DMS 273 (cell line): Measurements from ENCODE around the gene HYI.
"Not testable (repeated sequence)": the region's sequence is repeated elsewhere in the genome, so short reads cannot be mapped to it uniquely, and the experiment has no call there.

ENCODE experiments used
- DNase-seq: peaks from one replicate; lab custom pipeline; 2025; ENCODE audit not compliant: unreplicated experiment; lab: John Stamatoyannopoulos, UW

HYI gene, protein sequence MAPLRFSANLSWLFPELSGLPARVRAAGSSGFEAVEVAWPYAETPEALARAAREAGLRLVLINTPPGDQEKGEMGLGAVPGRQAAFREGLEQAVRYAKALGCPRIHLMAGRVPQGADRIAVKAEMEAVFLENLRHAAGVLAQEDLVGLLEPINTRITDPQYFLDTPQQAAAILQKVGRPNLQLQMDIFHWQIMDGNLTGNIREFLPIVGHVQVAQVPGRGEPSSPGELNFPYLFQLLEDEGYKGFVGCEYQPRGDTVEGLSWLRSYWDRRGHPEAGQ

DNA sequence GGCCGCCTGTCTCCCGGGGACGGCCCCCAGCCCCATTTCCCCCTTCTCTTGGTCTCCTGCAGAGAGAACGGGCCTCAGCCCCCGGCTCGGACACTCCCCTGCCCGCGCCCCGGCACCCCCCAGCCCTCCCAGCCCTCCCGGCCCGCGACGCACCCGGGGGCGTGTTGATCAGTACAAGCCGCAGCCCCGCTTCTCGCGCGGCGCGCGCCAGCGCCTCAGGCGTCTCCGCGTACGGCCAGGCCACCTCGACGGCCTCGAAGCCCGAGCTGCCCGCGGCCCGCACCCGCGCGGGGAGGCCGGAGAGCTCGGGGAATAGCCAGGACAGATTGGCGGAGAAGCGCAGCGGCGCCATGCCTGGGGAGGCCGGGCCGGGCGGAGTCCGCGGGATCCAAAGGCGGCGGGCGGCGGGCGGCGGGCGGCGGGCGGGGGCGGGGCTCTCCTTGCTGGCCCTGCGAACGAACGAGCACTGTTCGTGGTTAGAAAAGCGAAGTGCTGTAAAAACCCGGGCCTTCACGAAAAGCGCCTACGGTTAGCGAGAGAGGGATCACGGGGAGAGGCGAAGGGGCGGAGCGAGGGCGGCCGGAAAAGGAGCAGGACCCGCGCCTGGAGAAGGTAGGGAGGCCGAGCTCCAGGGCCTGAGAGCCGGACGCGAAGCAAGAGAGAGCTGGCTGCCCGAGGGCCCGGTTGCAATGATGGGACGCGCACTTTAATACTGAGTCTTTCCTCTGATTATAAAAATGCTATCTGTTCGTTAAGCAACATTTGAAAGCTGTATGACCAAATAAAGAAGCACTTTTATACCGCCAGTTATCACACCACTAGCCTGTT lies at the start of gene HYI:
HYI (minus strand) TSS at position 490 of the 828 bp plus-strand sequence; CDS start at position 352, 138 bp downstream.
- peak; percentile 91 for DNase-seq

DNA sequence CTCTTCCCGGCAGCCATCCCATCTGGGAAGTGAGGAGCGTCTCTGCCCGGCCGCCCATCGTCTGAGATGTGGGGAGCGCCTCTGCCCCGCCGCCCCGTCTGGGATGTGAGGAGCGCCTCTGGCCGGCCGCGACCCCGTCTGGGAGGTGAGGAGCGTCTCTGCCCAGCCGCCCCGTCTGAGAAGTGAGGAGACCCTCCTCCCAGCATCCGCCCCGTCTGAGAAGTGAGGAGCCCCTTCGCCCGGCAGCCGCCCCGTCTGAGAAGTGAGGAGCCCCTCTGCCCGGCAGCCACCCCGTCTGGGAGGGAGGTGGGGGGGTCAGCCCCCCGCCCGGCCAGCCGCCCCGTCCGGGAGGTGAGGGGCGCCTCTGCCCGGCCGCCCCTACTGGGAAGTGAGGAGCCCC lies 48.1 kb upstream of the HYI start:
- DNase-seq = not testable (repeated sequence)

DNA sequence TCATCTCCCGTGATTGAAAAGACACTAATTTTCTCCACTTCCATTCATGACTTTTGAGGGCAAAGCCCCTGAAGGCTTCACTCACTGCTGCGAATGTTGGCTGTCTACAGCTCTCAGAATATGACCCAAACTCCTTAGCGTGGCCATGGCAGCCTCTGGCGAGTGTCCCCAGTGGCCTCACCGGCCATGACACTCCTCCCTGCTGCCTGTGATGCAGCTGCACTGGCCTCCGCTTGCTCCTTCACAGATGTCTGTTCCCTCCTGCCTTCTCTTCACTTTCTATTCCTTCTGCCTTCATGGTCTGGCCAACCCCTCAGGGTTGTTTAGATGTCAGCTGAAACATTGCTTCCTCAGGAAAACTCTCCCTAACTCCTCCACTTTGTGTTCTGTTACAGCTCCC lies 46.2 kb upstream of the HYI start:
- DNase-seq = no peak

DNA sequence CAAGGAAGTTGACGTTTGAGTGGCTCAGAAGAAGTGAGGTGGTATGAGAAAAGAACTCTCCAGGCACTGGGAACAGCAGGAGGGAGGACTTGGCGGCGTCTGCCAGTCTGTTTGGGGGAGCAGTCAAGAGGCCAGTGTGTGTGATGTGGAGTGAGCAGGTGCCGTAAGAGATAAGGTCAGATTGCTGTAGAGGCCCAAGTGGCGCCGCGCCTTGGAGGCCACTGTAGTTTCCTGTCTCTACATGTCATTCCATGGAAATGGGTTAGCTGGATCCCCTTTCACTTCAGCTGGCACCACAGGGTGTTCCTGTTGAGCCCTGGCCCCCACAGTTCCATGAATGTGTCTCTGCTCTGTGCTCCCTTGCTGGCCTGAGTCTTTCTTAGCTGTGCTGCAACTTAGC lies 41.5 kb upstream of the HYI start:
- peak; percentile 19 for DNase-seq

DNA sequence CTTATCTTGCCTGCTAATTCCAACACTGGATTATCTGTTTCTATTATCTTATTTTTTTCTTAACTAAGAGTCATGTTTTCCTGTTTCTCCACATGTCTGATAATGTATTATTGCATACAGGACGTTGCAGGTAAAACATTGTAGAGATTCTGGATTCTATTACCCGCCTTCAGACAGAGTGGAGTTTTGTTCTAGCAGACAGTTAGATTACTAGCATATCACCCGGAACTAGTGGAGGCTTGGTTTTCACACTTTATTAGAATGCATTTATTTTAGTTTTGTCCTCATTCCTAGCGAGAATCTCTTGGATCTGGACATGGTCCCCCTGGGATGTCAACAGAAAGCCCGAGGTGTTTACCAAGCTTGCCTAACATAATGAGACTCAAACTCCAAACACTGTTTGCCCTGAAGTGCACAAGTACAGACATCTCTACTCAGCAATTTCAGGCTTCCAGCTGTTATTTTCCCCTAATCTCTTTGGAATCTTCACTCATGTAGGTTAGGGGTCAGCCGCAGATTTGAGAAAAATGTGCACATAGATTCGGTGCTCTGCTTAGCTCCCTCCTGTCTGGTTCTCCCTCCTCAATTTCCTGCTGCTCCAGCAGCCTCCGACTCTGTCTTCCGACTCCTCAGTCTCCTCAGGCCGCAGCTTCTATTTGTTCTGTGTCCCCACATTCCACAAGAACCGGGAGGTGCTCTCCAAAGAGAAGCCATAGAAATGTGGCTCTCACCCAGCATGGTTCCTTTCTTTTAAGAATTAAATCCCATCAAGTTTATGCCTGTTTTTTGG lies 40.1 kb upstream of the HYI start:
- peak; percentile 60 for DNase-seq

DNA sequence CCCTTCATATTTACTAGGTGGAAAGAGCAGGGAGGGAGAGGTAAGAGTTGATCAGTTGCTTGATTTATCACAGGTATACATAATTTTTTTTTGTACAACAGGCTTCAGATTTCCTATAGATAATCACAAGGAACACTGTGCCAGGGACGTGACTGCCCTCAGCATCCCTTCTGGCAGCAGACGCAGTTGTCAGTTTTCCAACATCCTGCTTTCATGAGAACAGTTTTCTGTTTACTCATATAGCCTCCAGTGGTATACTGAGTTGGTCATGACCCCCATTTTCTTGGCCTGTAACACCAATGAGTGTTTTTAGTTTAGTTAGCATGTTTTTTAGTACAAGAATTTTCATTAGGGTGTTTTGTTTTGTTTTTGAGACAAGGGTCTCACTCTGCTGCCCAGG lies 39.1 kb upstream of the HYI start:
- no peak for DNase-seq

DNA sequence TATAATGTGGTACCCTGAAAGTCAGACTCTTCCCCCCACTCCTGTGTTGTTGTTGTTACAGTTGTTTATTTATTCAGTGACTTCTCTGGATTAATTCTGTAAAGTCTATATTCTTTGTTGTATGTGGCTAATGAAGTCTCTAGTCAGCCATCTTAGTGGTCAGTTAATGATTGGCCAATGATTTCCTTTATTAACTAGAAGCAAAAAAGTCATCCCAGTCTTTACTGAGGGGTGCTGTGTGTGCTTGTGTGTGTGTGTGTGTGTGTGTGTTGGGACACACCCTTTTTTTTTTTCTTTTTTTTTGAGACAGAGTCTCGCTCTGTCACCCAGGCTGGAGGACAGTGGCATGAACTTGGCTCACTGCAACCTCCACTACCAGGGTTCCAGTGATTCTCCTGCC lies 37.3 kb upstream of the HYI start:
- DNase-seq = no peak

DNA sequence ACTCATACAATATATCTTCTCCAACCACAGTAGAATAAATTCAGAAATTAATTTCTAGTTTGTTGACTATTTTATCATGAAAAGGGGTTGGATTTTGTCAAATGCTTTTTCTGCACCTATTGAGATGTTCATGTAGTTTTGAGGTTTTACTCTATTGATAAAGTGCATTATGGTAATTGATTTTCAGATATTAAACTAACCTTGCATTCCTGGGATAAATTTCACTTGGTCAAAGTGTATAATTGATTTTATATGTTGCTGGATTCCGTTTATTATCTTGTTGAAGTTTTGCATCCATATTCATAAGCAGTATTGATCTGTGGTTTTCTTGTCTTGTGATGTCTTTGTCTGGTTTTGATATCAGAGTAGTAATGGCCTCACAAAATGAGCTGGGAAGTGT lies 34.4 kb upstream of the HYI start:
- DNase-seq = no peak

DNA sequence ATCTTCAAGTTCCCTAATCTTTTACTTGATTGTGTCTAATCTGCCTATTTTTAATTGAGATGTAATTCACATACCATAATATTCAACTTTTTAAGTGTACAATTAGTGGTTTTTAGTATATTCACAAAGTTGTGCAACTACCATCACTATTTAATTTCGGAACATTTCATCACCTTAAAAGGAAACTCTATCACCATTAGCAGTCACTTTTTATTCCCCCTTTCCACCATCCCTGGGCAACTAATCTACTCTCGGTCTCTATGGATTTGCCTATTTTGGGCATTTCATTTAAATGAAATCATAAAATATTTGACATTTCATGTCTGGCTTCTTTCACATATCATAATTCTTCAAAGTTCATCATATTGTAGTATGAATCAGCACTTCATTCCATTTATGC lies 30.6 kb upstream of the HYI start:
- DNase-seq = no peak

DNA sequence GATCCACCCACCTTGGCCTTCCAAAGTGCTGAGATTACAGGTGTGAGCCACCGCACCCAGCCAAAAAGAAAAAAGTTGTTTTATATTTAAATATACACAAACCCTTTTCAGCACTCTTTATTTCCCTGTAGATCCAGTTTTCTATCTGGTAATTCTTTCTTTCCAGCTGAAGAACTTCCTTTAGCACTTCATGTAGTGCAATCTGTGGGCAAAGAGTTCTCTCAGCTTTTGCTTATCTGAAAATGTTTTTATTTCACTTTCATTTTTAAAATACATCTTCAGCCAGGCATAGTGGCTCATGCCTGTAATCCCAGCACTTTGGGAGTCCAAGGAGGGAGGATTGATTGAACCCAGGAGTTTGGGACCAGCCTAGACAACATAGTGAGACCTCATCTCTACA lies 28.5 kb upstream of the HYI start:
- no peak for DNase-seq

DNA sequence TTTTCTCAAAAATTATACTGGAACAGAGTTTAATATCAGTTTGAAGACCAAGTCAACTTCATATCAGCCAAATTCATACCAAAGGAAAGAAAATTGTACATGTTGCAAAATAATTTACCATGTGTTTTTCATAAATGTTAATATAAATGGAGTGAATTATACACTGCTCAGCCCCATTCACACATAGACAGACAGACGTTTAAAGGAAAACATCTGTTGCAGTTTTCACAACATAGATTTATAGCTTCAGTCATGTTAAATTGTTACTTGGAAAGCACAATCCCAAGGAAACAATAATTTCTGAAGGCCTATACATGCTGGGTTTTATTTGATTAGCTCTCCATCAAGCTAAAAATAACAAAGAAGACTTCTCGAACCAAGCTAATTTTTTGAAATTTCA lies 27.8 kb upstream of the HYI start:
- DNase-seq = peak; percentile 42

DNA sequence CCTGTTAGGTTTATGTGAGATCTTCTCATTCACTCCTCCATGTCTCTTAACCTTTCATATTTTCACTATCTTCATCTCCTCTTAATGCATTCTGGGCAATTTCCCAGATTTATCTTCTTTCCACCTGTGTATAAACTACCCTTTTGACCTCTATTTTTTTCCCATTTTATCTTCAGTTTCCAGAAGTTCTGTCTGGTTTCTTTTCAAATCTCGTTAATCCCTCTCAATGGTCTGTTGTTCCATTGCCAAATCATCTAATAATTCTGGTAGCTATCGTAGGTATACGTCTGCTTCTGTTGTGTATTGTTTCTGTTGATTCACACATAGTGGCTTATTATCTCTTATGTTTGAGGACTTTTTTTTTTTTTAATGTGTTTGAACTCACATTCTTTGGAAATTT lies 25.7 kb upstream of the HYI start:
- no peak for DNase-seq

DNA sequence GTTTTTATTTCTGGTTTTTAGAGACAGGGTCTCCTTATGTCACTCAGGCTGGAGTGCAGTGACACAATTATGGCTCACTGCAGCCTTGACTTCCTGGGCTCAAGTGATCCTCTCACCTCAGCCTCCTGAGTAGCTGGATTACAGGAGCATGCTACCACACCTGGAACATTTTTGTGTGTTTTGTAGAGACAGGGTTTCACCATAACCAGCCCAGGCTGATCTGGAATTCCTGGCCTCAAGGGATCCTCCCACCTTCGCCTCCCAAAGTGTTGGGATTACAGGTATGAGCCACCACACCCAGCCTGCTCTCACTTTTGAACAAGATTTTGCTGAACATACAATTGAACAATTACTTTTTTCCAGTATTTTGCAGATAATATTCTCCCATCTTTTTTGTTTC lies 24.0 kb upstream of the HYI start:
- DNase-seq = no peak

DNA sequence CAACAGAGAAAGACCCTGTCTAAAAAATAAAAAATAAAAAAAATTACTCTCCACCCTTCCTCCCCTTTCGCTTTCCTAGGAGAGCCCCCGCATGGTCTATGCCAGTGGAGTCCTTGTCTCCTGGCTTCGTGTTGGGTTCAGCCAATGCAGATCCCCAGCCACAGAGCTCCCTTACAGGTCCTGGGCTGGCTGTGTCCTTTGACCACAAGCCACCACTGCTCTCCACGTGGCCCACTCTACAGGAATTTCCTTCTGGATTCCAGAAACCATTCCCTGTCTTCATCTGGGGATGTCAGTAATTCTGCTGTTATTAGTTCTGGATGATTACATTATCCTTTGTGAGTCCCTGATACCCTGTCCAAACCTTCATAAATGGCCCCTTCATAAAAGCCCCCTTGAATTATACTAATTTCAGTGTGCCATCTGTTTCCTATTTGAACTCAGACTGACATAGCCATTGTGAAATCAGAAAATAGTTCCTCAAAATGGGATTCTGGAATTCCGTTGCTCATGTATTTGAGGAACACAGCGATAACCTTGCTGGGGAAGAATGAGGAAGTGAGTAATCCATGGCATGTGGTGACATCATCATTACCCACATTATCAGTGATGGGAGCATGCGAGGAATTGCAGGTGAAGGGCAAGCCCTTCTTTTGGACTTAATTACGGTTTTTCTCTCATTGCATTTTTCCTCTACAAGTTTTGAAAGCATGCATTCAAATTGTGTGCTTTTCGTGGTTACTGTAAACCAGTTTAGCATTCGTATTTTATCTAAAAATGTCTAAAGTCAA lies 22.1 kb upstream of the HYI start:
- not testable (repeated sequence) for DNase-seq

DNA sequence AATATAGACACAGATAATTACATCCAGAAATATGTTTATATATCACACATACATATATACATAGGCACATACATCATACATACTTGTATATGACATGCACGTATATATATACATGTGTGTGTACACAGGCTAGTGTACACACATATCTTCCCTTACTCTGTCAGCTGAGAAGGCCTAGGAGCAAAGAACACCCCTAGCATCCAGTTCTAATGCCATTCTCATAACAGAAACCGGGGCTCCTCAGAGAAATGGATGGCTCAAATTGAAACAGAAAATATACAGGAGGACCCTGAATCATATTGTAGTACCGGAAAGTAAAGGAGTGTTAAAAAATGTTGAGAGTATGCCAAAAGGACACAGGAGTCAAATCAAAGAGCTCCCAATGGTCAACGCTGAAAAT lies 19.7 kb upstream of the HYI start:
- DNase-seq = no peak

DNA sequence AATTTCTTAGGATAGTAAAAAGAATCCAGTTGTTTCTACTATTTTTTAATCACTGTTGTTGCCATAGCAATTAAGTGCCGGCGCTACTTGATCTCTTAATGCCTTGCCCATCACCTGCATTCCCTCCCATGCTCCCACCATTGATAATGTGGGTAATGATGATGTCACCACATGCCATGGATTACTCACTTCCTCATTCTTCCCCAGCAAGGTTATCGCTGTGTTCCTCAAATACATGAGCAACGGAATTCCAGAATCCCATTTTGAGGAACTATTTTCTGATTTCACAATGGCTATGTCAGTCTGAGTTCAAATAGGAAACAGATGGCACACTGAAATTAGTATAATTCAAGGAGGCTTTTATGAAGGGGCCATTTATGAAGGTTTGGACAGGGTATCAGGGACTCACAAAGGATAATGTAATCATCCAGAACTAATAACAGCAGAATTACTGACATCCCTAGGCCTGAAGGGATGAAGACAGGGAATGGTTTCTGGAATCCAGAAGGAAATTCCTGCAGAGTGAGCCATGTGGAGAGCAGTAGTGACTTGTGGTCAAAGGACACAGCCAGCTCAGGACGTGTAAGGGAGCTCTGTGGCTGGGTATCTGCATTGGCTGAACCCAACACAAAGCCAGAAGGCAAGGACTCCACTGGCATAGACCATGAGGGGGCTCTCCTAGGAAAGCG lies 18.9 kb upstream of the HYI start:
- DNase-seq = not testable (repeated sequence)

DNA sequence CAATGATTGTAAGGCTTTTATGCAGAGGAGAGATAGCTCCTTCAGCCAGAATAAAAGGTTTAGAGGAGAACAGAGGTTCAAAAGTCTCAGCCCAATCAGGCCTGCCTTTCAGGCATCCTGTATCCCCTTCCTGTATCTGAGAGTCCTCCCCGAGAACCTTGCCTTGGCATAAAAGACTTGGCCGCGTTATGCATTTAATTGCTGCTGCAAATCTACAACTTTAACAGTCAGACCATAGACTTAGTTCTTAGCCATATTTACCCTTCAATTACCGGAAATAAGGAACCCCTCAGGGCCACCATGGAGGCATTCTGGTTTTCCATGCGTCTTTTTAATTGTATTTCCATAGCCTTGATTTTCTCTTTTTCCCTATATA lies 18.3 kb upstream of the HYI start:
- DNase-seq = no peak

DNA sequence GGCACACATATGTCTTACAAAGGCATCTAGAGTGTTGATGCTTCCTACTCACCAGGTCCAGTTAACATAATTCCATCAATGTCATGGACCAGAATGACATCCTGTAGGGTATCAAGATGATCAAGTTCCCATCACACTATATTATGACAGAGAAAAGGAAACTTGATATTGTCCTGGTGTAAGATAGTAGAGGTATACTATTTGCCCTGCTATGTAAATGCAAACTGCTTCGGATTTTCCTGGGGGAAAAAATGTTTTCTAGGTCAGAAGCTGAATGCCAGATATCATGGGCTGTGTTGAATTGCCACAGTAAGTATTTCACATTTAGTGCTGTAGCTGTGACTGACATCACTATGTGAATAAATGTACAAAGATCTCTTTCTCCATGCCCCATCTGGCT lies 16.2 kb upstream of the HYI start:
- DNase-seq = no peak

DNA sequence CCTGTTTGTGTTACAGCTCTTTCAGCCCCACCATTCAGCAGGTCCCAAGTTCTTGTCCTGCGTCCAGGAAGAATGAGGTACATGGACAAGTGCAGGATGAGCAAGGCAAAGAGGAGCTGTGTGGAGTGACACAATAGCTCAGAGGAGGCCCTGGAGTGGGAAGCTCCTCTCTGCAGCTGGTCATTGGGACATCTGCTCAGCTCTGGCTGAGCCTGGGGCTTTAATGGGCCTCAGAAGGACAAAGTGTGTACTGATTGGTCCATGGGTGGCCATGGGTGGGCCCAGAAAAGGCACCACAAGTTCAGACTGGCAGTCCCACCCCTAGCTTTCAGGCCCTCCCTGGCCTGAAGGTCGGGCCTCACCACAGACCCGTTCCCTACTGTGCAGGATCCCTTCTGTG lies 14.7 kb upstream of the HYI start:
- no peak for DNase-seq

DNA sequence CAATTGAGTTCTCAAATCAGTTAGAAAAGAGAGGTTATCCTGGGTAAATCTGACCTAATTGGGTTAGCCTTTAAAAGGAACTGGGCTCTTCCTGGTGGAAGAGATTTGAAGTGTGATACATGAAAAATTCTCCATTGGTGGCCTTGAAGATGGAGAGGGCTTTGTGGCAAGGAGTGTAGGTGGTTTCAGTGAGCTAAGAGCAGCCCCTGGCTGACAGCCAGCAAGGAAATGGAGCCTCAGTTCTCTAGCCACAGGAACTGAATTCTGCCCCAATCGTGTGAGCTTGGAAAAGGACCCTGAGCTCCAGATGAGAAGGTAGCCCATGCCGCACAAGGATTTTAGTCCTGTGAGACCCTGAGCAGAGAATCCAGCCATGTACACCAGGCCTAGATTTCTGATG lies 12.7 kb upstream of the HYI start:
- DNase-seq = peak; percentile 52
